ENCODE results near the gene PTCHD1.

Gene PTCHD1

DNA sequence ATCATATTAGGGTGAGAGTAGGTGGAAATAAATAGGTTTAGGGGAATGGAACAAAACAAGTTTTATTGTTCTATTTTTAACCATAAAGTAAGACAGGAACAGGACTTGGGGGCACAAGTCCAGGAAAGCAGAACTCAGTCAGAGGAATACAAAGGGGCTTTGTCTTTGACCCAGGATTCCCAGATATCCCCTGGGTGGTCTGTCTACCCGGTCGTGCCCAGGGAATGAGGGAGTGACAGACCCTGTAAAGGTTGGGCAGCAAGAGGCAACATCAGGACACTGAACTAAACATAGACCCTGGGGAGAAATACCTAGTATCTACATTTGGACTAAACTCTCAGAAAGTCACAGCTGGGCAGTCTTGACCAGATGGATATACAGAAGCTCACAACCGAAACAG is 50.6 kb downstream of the PTCHD1 start:
- H3K4me3 ChIP-seq (ENCODE audit: low read length): no peak overlapping the region
- H3K27me3 ChIP-seq (replicated peaks; ENCODE audit: control insufficient read depth, insufficient read depth, low read length): peaks cover 19% of the 10 kb centered on the region
- no peak for DNase-seq (ENCODE audit: low read depth)
- no peak overlapping the region for H3K9ac ChIP-seq (ENCODE audit: low read length)
- no peaks in the 10 kb centered on the region for H3K4me1 ChIP-seq (ENCODE audit: control insufficient read depth, insufficient read depth, low read length)
- no peaks in the 10 kb centered on the region for H3K9me3 ChIP-seq (ENCODE audit: control insufficient read depth, low read length)
- H3K36me3 ChIP-seq (ENCODE audit: control insufficient read depth, insufficient read depth, low read length, severe bottlenecking): no peaks in the 10 kb centered on the region

GRCh38 chrX:23386260-23386659 is 51.6 kb downstream of the PTCHD1 start:
- H3K4me1 ChIP-seq (ENCODE audit: control insufficient read depth, insufficient read depth, low read length): no peaks in the 10 kb centered on the region
- H3K4me3 ChIP-seq (ENCODE audit: low read length): no peak overlapping the region
- H3K36me3 ChIP-seq (ENCODE audit: control insufficient read depth, insufficient read depth, low read length, severe bottlenecking): no peaks in the 10 kb centered on the region
- H3K9me3 ChIP-seq (ENCODE audit: control insufficient read depth, low read length): no peaks in the 10 kb centered on the region
- DNase-seq (ENCODE audit: low read depth): no peak
- H3K9ac ChIP-seq (ENCODE audit: low read length): no peak overlapping the region
- peaks cover 15% of the 10 kb centered on the region for H3K27me3 ChIP-seq (replicated peaks; ENCODE audit: control insufficient read depth, insufficient read depth, low read length)

GRCh38 chrX:23386726-23387125 is 52.1 kb downstream of the PTCHD1 start:
- Histone ChIP-seq H3K36me3 (ENCODE audit: control insufficient read depth, insufficient read depth, low read length, severe bottlenecking) (no peaks in the 10 kb centered on the region), H3K4me3 (ENCODE audit: low read length) (no peak overlapping the region), H3K27me3 (replicated peaks; ENCODE audit: control insufficient read depth, insufficient read depth, low read length) (peaks cover 10% of the 10 kb centered on the region), H3K4me1 (ENCODE audit: control insufficient read depth, insufficient read depth, low read length) (no peaks in the 10 kb centered on the region), H3K9ac (ENCODE audit: low read length) (no peak overlapping the region), H3K9me3 (ENCODE audit: control insufficient read depth, low read length) (no peaks in the 10 kb centered on the region)
- no peak for DNase-seq (ENCODE audit: low read depth)

DNA sequence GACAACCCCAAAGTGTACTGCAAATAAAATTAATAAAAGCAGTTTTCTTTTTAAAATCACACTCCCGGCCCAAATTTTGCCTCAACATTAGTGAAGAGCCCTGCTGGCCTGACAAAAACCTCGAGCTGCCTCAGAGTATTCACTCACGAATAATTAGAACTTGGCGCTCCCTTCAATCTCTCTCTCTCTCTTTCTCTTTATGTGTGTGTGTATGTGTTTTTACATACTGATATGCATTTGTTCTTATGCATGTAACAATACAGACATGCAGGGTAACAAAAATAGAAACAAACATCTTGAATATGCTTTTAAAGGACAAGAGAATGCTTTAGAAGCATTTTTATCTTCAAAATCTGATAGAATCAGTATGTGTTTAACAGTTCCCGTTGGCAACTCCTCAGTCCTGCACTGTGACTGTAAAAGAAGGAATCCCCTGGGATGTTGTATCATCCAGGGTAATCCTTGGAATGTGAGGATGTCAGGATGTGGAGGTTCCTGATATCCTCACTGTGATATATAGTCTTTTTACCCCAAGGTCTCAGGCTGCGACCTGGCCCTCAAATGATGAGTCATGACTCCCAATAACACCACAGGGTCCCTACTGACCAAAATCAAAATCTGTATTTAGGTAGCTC is 53.0 kb downstream of the PTCHD1 start:
- H3K27me3 ChIP-seq (replicated peaks; ENCODE audit: control insufficient read depth, insufficient read depth, low read length): peaks cover 15% of the 10 kb centered on the region
- H3K9ac ChIP-seq (ENCODE audit: low read length): no peak overlapping the region
- no peaks in the 10 kb centered on the region for H3K9me3 ChIP-seq (ENCODE audit: control insufficient read depth, low read length)
- no peaks in the 10 kb centered on the region for H3K36me3 ChIP-seq (ENCODE audit: control insufficient read depth, insufficient read depth, low read length, severe bottlenecking)
- no peak for DNase-seq (ENCODE audit: low read depth)
- no peaks in the 10 kb centered on the region for H3K4me1 ChIP-seq (ENCODE audit: control insufficient read depth, insufficient read depth, low read length)
- no peak overlapping the region for H3K4me3 ChIP-seq (ENCODE audit: low read length)

GRCh38 chrX:23389196-23389792 is 54.6 kb downstream of the PTCHD1 start:
- H3K4me1 ChIP-seq (ENCODE audit: control insufficient read depth, insufficient read depth, low read length): no peaks in the 10 kb centered on the region
- no peaks in the 10 kb centered on the region for H3K36me3 ChIP-seq (ENCODE audit: control insufficient read depth, insufficient read depth, low read length, severe bottlenecking)
- DNase-seq (ENCODE audit: low read depth): no peak
- H3K27me3 ChIP-seq (replicated peaks; ENCODE audit: control insufficient read depth, insufficient read depth, low read length): peaks cover 25% of the 10 kb centered on the region
- no peak overlapping the region for H3K4me3 ChIP-seq (ENCODE audit: low read length)
- no peaks in the 10 kb centered on the region for H3K9me3 ChIP-seq (ENCODE audit: control insufficient read depth, low read length)
- H3K9ac ChIP-seq (ENCODE audit: low read length): no peak overlapping the region

DNA sequence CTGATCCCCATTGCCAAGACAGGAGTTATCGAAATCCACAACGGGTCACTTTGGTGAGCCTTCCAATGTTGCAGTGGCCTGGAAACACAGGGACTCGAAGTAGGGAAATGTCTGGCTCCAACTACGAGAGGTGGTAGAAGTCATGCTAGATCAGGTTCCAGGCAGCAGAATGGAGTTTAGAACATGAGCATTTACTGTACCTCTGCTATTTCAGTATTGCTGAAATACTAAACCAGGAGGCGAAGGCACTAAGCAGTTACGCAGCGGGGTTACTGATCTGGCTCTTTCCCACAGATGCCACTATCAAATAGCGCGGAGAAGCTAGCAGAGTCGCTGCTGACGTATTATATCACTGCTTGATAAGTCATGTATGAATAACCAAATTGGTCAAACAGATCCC is 56.3 kb downstream of the PTCHD1 start:
- H3K4me3 ChIP-seq (ENCODE audit: low read length): no peak overlapping the region
- no peaks in the 10 kb centered on the region for H3K36me3 ChIP-seq (ENCODE audit: control insufficient read depth, insufficient read depth, low read length, severe bottlenecking)
- no peak overlapping the region for H3K9ac ChIP-seq (ENCODE audit: low read length)
- DNase-seq (ENCODE audit: low read depth): no peak
- H3K9me3 ChIP-seq (ENCODE audit: control insufficient read depth, low read length): no peaks in the 10 kb centered on the region
- H3K27me3 ChIP-seq (replicated peaks; ENCODE audit: control insufficient read depth, insufficient read depth, low read length): peaks cover 38% of the 10 kb centered on the region
- H3K4me1 ChIP-seq (ENCODE audit: control insufficient read depth, insufficient read depth, low read length): no peaks in the 10 kb centered on the region

GRCh38 chrX:23392195-23392594 is 57.5 kb downstream of the PTCHD1 start:
- no peaks in the 10 kb centered on the region for H3K36me3 ChIP-seq (ENCODE audit: control insufficient read depth, insufficient read depth, low read length, severe bottlenecking)
- no peak for DNase-seq (ENCODE audit: low read depth)
- no peak overlapping the region for H3K4me3 ChIP-seq (ENCODE audit: low read length)
- H3K4me1 ChIP-seq (ENCODE audit: control insufficient read depth, insufficient read depth, low read length): no peaks in the 10 kb centered on the region
- no peaks in the 10 kb centered on the region for H3K9me3 ChIP-seq (ENCODE audit: control insufficient read depth, low read length)
- peaks cover 38% of the 10 kb centered on the region for H3K27me3 ChIP-seq (replicated peaks; ENCODE audit: control insufficient read depth, insufficient read depth, low read length)
- no peak overlapping the region for H3K9ac ChIP-seq (ENCODE audit: low read length)

GRCh38 chrX:23394421-23394820 is 59.8 kb downstream of the PTCHD1 start:
- Histone ChIP-seq H3K36me3 (ENCODE audit: control insufficient read depth, insufficient read depth, low read length, severe bottlenecking) (no peaks in the 10 kb centered on the region), H3K9ac (ENCODE audit: low read length) (no peak overlapping the region), H3K4me3 (ENCODE audit: low read length) (no peak overlapping the region), H3K27me3 (replicated peaks; ENCODE audit: control insufficient read depth, insufficient read depth, low read length) (peaks cover 43% of the 10 kb centered on the region), H3K4me1 (ENCODE audit: control insufficient read depth, insufficient read depth, low read length) (no peaks in the 10 kb centered on the region), H3K9me3 (ENCODE audit: control insufficient read depth, low read length) (no peaks in the 10 kb centered on the region)
- no peak for DNase-seq (ENCODE audit: low read depth)

GRCh38 chrX:23396263-23396662 is 61.6 kb downstream of the PTCHD1 start:
- H3K9me3 ChIP-seq (ENCODE audit: control insufficient read depth, low read length): no peaks in the 10 kb centered on the region
- no peak for DNase-seq (ENCODE audit: low read depth)

DNA sequence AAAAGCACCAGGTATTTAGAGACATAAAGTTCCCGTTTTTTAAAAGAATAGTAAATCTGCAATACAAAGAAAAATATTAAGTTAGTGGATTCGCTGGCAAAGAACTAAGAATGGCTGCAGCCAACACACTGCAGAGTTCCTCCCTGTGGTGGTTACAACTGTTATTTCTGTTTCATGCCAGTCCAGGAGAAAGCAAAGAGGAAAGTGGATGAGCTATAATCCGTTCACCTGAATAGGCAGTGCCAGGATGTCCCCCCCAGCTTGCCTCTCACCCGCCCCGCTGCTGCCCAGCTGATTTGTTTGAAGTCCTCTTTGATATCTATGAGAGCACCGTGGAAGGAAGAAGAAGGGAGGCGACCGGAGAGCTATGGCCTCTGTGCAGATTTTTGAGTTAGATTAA is 63.9 kb downstream of the PTCHD1 start:
- H3K4me1 ChIP-seq (ENCODE audit: control insufficient read depth, insufficient read depth, low read length): no peaks in the 10 kb centered on the region
- H3K36me3 ChIP-seq (ENCODE audit: control insufficient read depth, insufficient read depth, low read length, severe bottlenecking): no peaks in the 10 kb centered on the region
- H3K9ac ChIP-seq (ENCODE audit: low read length): no peak overlapping the region
- peaks cover 39% of the 10 kb centered on the region for H3K27me3 ChIP-seq (replicated peaks; ENCODE audit: control insufficient read depth, insufficient read depth, low read length)
- H3K9me3 ChIP-seq (ENCODE audit: control insufficient read depth, low read length): no peaks in the 10 kb centered on the region
- no peak for DNase-seq (ENCODE audit: low read depth)
- no peak overlapping the region for H3K4me3 ChIP-seq (ENCODE audit: low read length)

More at GRCh38 chrX:23396263-23396662, 61.6 kb downstream of the PTCHD1 start:
- H3K27me3 ChIP-seq (replicated peaks; ENCODE audit: control insufficient read depth, insufficient read depth, low read length): peaks cover 48% of the 10 kb centered on the region
- no peaks in the 10 kb centered on the region for H3K36me3 ChIP-seq (ENCODE audit: control insufficient read depth, insufficient read depth, low read length, severe bottlenecking)
- no peak overlapping the region for H3K9ac ChIP-seq (ENCODE audit: low read length)
- H3K4me1 ChIP-seq (ENCODE audit: control insufficient read depth, insufficient read depth, low read length): no peaks in the 10 kb centered on the region
- no peak overlapping the region for H3K4me3 ChIP-seq (ENCODE audit: low read length)

DNA sequence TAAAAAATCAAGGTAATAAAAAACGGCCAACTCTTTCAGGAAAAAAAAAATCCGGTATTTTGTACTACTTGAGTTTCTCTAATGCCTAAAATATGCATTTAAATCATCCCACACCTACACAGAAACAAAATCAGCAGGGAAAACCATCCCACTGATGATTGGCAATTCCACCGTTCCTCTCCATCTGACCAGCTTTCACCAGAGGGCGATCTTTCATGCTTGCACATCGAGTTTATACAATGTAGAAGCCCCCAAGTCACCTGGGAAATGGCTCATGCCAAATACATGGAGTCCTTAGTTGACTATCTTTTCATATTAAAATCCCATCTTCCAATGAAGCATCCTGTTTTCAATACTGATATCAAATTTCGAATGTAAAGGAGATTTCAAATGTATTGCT is 69.2 kb downstream of the PTCHD1 start:
- DNase-seq (ENCODE audit: low read depth): no peak

DNA sequence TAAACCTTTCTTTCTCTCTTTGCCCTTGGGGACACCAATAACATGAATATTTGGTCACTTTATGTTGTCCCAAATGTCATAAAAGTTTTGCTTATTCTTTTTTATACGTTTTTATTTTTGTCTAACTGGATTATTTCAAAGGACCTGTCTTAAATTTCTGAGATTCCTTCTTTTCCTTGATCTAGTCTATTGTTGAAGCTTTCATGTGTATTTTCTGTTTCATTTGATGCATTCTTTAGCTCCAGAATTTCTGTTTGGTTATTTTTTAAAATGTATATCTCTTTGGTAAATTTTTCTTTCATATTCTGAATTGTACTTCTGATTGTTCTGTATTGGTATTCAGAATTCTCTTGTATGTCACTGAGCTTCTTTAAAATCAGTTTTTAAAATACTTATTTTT is 88.3 kb downstream of the PTCHD1 start:
- no peaks in the 10 kb centered on the region for H3K27me3 ChIP-seq (replicated peaks; ENCODE audit: control insufficient read depth, insufficient read depth, low read length)
- H3K4me3 ChIP-seq (ENCODE audit: low read length): no peak overlapping the region
- DNase-seq (ENCODE audit: low read depth): no peak
- no peaks in the 10 kb centered on the region for H3K4me1 ChIP-seq (ENCODE audit: control insufficient read depth, insufficient read depth, low read length)
- H3K9me3 ChIP-seq (ENCODE audit: control insufficient read depth, low read length): peaks cover 21% of the 10 kb centered on the region
- H3K36me3 ChIP-seq (ENCODE audit: control insufficient read depth, insufficient read depth, low read length, severe bottlenecking): no peaks in the 10 kb centered on the region
- H3K9ac ChIP-seq (ENCODE audit: low read length): no peak overlapping the region

More for the DNA sequence above, 69.2 kb downstream of the PTCHD1 start:
- peaks cover 3% of the 10 kb centered on the region for H3K4me1 ChIP-seq (ENCODE audit: control insufficient read depth, insufficient read depth, low read length)
- peaks cover 23% of the 10 kb centered on the region for H3K27me3 ChIP-seq (replicated peaks; ENCODE audit: control insufficient read depth, insufficient read depth, low read length)
- H3K9me3 ChIP-seq (ENCODE audit: control insufficient read depth, low read length): no peaks in the 10 kb centered on the region
- no peak overlapping the region for H3K4me3 ChIP-seq (ENCODE audit: low read length)
- no peak overlapping the region for H3K9ac ChIP-seq (ENCODE audit: low read length)
- no peaks in the 10 kb centered on the region for H3K36me3 ChIP-seq (ENCODE audit: control insufficient read depth, insufficient read depth, low read length, severe bottlenecking)

All from adipocyte (in vitro differentiated cells).